H1 (cell line): ENCODE results near the gene LGR4. TPM values are rescaled to one million over a fixed set of nuclear protein-coding genes. Genes with fewer than 3 reads are reported as not detected.

ENCODE experiments used
- CTCF ChIA-PET: fragments of 300-600 bp; sonication (Branson Sonifier 250); formaldehyde crosslinking; loops from one replicate; lab custom pipeline; 2021; ENCODE audit not compliant: partially characterized antibody; lab: Charles Lee
- POLR2A ChIA-PET: fragments of 300-600 bp; sonication (Branson Sonifier 250); formaldehyde crosslinking; loops from one replicate; lab custom pipeline; 2021; ENCODE audit warnings: inconsistent platforms; ENCODE audit not compliant: partially characterized antibody; lab: Charles Lee
- DNase-seq, 2 experiments: peaks; one replicate each; pipeline versions ENCODE4 v3.0.0 to v3.0.0-alpha.2; 2010 to 2022; ENCODE audit warnings: low spot score in 2 of 2, low read depth in 1 of 2, mixed read lengths in 1 of 2
- FAIRE-seq: peaks from 2 replicates; lab custom pipeline; 2011; peaks lifted over from hg19 to GRCh38; lab: Jason Lieb, UNC
- H2AFZ ChIP-seq: 2 replicates; pipeline ENCODE4 v1.8.1; 2012; ENCODE audit warnings: low read length, inconsistent platforms
- H2AK5ac ChIP-seq: 2 replicates; pipeline ENCODE4 v1.6.1; 2013; ENCODE audit warnings: low read depth, low read length
- H2BK120ac ChIP-seq: replicated peaks from 2 replicates; pipeline ENCODE3; 2013; ENCODE audit warnings: low read depth, low read length, inconsistent platforms
- H2BK12ac ChIP-seq: 2 replicates; pipeline ENCODE4 v1.6.1; 2013; ENCODE audit warnings: low read depth, low read length
- H2BK15ac ChIP-seq: 2 replicates; pipeline ENCODE4 v1.6.1; 2013; ENCODE audit warnings: low read length
- H2BK20ac ChIP-seq: 2 replicates; pipeline ENCODE4 v1.6.1; 2013; ENCODE audit warnings: low read length
- H2BK5ac ChIP-seq: 2 replicates; pipeline ENCODE4 v1.6.1; 2013; ENCODE audit warnings: low read depth, low read length
- H3K14ac ChIP-seq: 2 replicates; pipeline ENCODE4 v1.6.1; 2013; ENCODE audit warnings: inconsistent platforms; ENCODE audit not compliant: insufficient read length
- H3K18ac ChIP-seq: 2 replicates; pipeline ENCODE4 v1.6.1; 2013; ENCODE audit warnings: low read length; ENCODE audit errors: extremely low read depth
- H3K23ac ChIP-seq: 2 replicates; pipeline ENCODE4 v1.6.1; 2013; ENCODE audit warnings: inconsistent platforms; ENCODE audit not compliant: insufficient read length
- H3K23me2 ChIP-seq: 2 replicates; pipeline ENCODE4 v1.6.1; 2013; ENCODE audit warnings: low read depth, low read length
- H3K27ac ChIP-seq: 2 replicates; pipeline ENCODE4 v1.6.1; 2011; ENCODE audit warnings: low read depth, low read length, inconsistent platforms
- H3K27me3 ChIP-seq, 4 experiments: replicated peaks in 1 of 4; 1 replicate in 1 of 4; 2 replicates in 3 of 4; pipeline versions ENCODE4 v1.6.1 to v1.8.1; 2011 to 2013; ENCODE audit warnings: low read length in 3 of 4, mild to moderate bottlenecking in 3 of 4, inconsistent platforms in 2 of 4, mixed read lengths in 2 of 4, moderate library complexity in 1 of 4; ENCODE audit not compliant: control insufficient read depth in 3 of 4, insufficient read depth in 3 of 4; ENCODE audit errors: extremely low read depth in 1 of 4
- H3K36me3 ChIP-seq, 4 experiments: 2 replicates each; pipeline versions ENCODE4 v1.6.1 to v1.8.1; 2011 to 2013; ENCODE audit warnings: mild to moderate bottlenecking in 4 of 4, low read length in 3 of 4, moderate library complexity in 2 of 4, control low read depth in 1 of 4, inconsistent platforms in 1 of 4; ENCODE audit not compliant: insufficient read depth in 4 of 4, control insufficient read depth in 2 of 4
- H3K4ac ChIP-seq: replicated peaks from 2 replicates; pipeline ENCODE3; 2013; ENCODE audit warnings: low read length, low read depth, mixed read lengths, inconsistent platforms; ENCODE audit not compliant: insufficient read length
- H3K4me1 ChIP-seq, 4 experiments: replicated peaks in 1 of 4; 1 replicate in 1 of 4; 2 replicates in 3 of 4; pipeline versions ENCODE4 v1.6.1 to v1.8.1; 2011 to 2013; ENCODE audit warnings: low read length in 3 of 4, inconsistent platforms in 2 of 4, mixed read lengths in 1 of 4; ENCODE audit not compliant: insufficient read depth in 4 of 4, control insufficient read depth in 3 of 4
- H3K4me2 ChIP-seq, 2 experiments: 2 replicates each; pipeline versions ENCODE4 v1.6.1 to v1.8.1; 2011 to 2013; ENCODE audit warnings: low read depth in 2 of 2, low read length in 2 of 2, control low read depth in 1 of 2, inconsistent platforms in 1 of 2, mild to moderate bottlenecking in 1 of 2; ENCODE audit not compliant: insufficient read depth in 1 of 2
- H3K4me3 ChIP-seq, 4 experiments: fragments of 200-600, 300-600 bp in 1 of 4; sonication (generic), shearing (Covaris generic), sonication (Bioruptor Twin) in 1 of 4; 2 replicates each; pipeline versions ENCODE4 v1.5.1 to v1.8.1; 2011 to 2016; ENCODE audit warnings: low read length in 4 of 4, low read depth in 3 of 4, control low read depth in 2 of 4, inconsistent platforms in 2 of 4, mild to moderate bottlenecking in 2 of 4, mixed read lengths in 1 of 4, moderate library complexity in 1 of 4; ENCODE audit not compliant: insufficient read depth in 2 of 4; ENCODE audit errors: extremely low read depth in 1 of 4
- H3K56ac ChIP-seq: replicated peaks from 2 replicates; pipeline ENCODE3; 2013; ENCODE audit warnings: low read depth, mild to moderate bottlenecking, mixed read lengths, low read length, inconsistent platforms; ENCODE audit not compliant: insufficient read length
- H3K79me1 ChIP-seq: 2 replicates; pipeline ENCODE4 v1.6.1; 2013; ENCODE audit warnings: low read depth, low read length, control low read depth
- H3K79me2 ChIP-seq, 2 experiments: 2 replicates each; pipeline versions ENCODE4 v1.6.1 to v1.8.1; 2012 to 2013; ENCODE audit warnings: low read length in 2 of 2, mild to moderate bottlenecking in 2 of 2, inconsistent platforms in 1 of 2; ENCODE audit not compliant: insufficient read depth in 2 of 2, control insufficient read depth in 1 of 2
- H3K9ac ChIP-seq, 4 experiments: replicated peaks in 1 of 4; 1 replicate in 1 of 4; 2 replicates in 3 of 4; pipeline versions ENCODE4 v1.6.1 to v1.8.1; 2011 to 2013; ENCODE audit warnings: low read depth in 3 of 4, low read length in 3 of 4, control low read depth in 2 of 4, mild to moderate bottlenecking in 2 of 4, moderate library complexity in 2 of 4, inconsistent platforms in 1 of 4; ENCODE audit errors: extremely low read depth in 1 of 4
- H3K9me3 ChIP-seq, 2 experiments: 2 replicates each; pipeline versions ENCODE4 v1.6.1 to v1.8.1; 2012 to 2013; ENCODE audit warnings: mild to moderate bottlenecking in 2 of 2, moderate library complexity in 2 of 2, control low read depth in 1 of 2, inconsistent platforms in 1 of 2, low read depth in 1 of 2, low read length in 1 of 2, mixed read lengths in 1 of 2; ENCODE audit not compliant: insufficient read depth in 2 of 2
- H4K20me1 ChIP-seq, 2 experiments: replicated peaks in 1 of 2; 2 replicates each; pipeline versions ENCODE3 to v1.8.1; 2011 to 2013; ENCODE audit warnings: inconsistent platforms in 2 of 2, low read length in 2 of 2, mild to moderate bottlenecking in 1 of 2; ENCODE audit not compliant: insufficient read depth in 2 of 2, control insufficient read depth in 1 of 2
- H4K5ac ChIP-seq: 2 replicates; pipeline ENCODE4 v1.6.1; 2013; ENCODE audit warnings: low read length, low read depth, mixed read lengths, inconsistent platforms; ENCODE audit not compliant: insufficient read length
- H4K8ac ChIP-seq: 2 replicates; pipeline ENCODE4 v1.8.0; 2013; ENCODE audit warnings: mild to moderate bottlenecking, moderate library complexity, low read length, inconsistent platforms; ENCODE audit not compliant: insufficient read depth; ENCODE audit errors: extremely low read depth
- H4K91ac ChIP-seq: replicated peaks from 2 replicates; pipeline ENCODE3; 2013; ENCODE audit warnings: low read length, mixed read lengths, inconsistent platforms; ENCODE audit not compliant: insufficient read length
- ASH2L ChIP-seq: fragments of 200-600, 300-600 bp; sonication (generic); IDR thresholded peaks from one replicate; pipeline ENCODE4 v1.7.1; 2017; ENCODE audit warnings: low read length
- SIN3A ChIP-seq, 2 experiments: IDR thresholded peaks in 1 of 2; conservative IDR thresholded peaks in 1 of 2; 2 replicates each; pipeline ENCODE4 v1.6.1; 2011 to 2012; ENCODE audit warnings: low read length in 2 of 2, improper control_type of control experiment in 1 of 2, low read depth in 1 of 2, mild to moderate bottlenecking in 1 of 2
- WGBS, 2 experiments: shearing (Covaris generic) in 1 of 2; methylation state at CpG; one replicate each; pipeline versions ENCODE4 v1.1.6 to v1.1.7; 2013 to 2015; ENCODE audit warnings: low lambda C conversion rate in 2 of 2, mixed read lengths in 2 of 2, inconsistent platforms in 1 of 2, low coverage in 1 of 2, missing lambda C conversion rate in 1 of 2; ENCODE audit not compliant: insufficient replicate concordance in 2 of 2, insufficient coverage in 1 of 2, insufficient read length in 1 of 2; ENCODE audit errors: extremely low coverage in 1 of 2, missing lambda C conversion rate in 1 of 2; 5-methylcytosine and 5-hydroxymethylcytosine counted together
- polyA plus RNA-seq, 7 experiments: library from polyadenylated mRNA; depleted of rRNA in 3 of 7; stranded (reverse) in 5 of 7; unstranded in 2 of 7; fragments of >200 nt in 5 of 7; fragments of 200-250 nt in 2 of 7; gene quantifications; 1 replicate in 5 of 7; 2 replicates in 1 of 7; 4 replicates in 1 of 7; pipeline versions ENCODE4 v1.2.1 to v1.2.3, GENCODE V29; 2011 to 2013; ENCODE audit warnings: missing spikeins in 2 of 7, mixed read lengths in 2 of 7
- total RNA-seq: library from RNA; stranded (reverse); fragmentation: NEBNext Ultra II Directional; extraction: Animal tissue kit (Norgen Biotek cat#: 25700); gene quantifications from 2 replicates; pipeline ENCODE4 v1.2.1, GENCODE V29; 2021

The LGR4 gene
- total and polyA plus RNA-seq, 2 of the 8 experiments (the other 6 are each of a cell fraction or from before 2014, with no cell fraction given), result 26.6 to 61.7 TPM

GRCh38 chr11:27443746-27444507 lies 28.7 kb downstream of the LGR4 start:
- Histone ChIP-seq H3K23me2 (no peaks in the 10 kb centered on the region; the same call in 1 of the 2 replicates), H3K18ac (no peak overlapping the region; the same call in 1 of the 2 replicates), H3K9ac (no peak overlapping the region), H2BK20ac (no peak overlapping the region), H4K8ac (no peak overlapping the region), H3K14ac (no peak overlapping the region), H2AK5ac (no peak overlapping the region), H4K91ac (no peak overlapping the region), H2BK120ac (no peak overlapping the region), H3K4me2 (peak overlapping the region; percentile 52 to 61), H4K20me1 (no peaks in the 10 kb centered on the region), H3K4ac (no peak overlapping the region), H3K27me3 (no peaks in the 10 kb centered on the region), H2AFZ (no peak overlapping the region), H3K79me1 (peaks cover 8% of the 10 kb centered on the region; the same call in 1 of the 2 replicates), H3K79me2 (peaks cover 22 to 69% of the 10 kb centered on the region in 2 experiments), H4K5ac (peak overlapping the region; percentile 3), H2BK5ac (no peak overlapping the region), H3K4me3 (peak overlapping the region in 1 of 4 experiments; percentile 48; a peak in 2 of 8 replicates), H3K4me1 (peaks cover 14 to 35% (median 26%) of the 10 kb centered on the region in 4 experiments; a peak in 6 of 7 replicates), H2BK12ac (no peak overlapping the region), H2BK15ac (no peak overlapping the region), H3K23ac (no peak overlapping the region), H3K36me3 (peaks cover 0 to 4% (median 1%) of the 10 kb centered on the region in 4 experiments; a peak in 2 of 8 replicates), H3K27ac (peak overlapping the region; percentile 34; the same call in 1 of the 2 replicates), H3K56ac (no peak overlapping the region), H3K9me3 (no peaks in the 10 kb centered on the region)
- FAIRE-seq (peak; percentile 86), DNase-seq (no peak)
- POLR2A ChIA-PET, result interaction anchor here (0.7 to 4.2 kb wide), 12 partner anchors 8 to 96 kb away, joined by 3 to 23 read pairs (median 4); partner anchors contain the start of genes CCDC34 and LGR4
- CTCF ChIA-PET, result interaction anchor here (0.9 to 2.5 kb wide), 12 partner anchors 14 to 286 kb away, joined by 3 to 11 read pairs (median 4); no protein-coding TSS in a partner anchor
- WGBS, 2 experiments, result 4% methylated on average over 5 of the region's 5 CpGs; no CpG with 5 or more reads in 1 of the 2 experiments
- no peak for TF ChIP-seq ASH2L
- no peak for TF ChIP-seq SIN3A (conservative IDR thresholded peaks at IDR 0.05 in 1 of 2, IDR thresholded peaks at IDR 0.05 in 1 of 2; ENCODE audit: low read depth in 1 of 2, low read length in 2 of 2)
